GM12873 (cell line): ENCODE measurements around the gene NTM.

Source experiments
- TF ChIP-seq, protein P1 (sequence below): IDR thresholded peaks from 2 replicates; pipeline ENCODE4 v1.5.1; 2012; ENCODE audit warnings: low read depth, mild to moderate bottlenecking, moderate library complexity, low read length, control low read depth; ENCODE audit not compliant: insufficient read depth; ENCODE audit errors: missing control alignments

NTM gene

GRCh38 chr11:132336781-132337535, 966.5 kb downstream of the NTM start:
- TF ChIP-seq, protein P1, sequence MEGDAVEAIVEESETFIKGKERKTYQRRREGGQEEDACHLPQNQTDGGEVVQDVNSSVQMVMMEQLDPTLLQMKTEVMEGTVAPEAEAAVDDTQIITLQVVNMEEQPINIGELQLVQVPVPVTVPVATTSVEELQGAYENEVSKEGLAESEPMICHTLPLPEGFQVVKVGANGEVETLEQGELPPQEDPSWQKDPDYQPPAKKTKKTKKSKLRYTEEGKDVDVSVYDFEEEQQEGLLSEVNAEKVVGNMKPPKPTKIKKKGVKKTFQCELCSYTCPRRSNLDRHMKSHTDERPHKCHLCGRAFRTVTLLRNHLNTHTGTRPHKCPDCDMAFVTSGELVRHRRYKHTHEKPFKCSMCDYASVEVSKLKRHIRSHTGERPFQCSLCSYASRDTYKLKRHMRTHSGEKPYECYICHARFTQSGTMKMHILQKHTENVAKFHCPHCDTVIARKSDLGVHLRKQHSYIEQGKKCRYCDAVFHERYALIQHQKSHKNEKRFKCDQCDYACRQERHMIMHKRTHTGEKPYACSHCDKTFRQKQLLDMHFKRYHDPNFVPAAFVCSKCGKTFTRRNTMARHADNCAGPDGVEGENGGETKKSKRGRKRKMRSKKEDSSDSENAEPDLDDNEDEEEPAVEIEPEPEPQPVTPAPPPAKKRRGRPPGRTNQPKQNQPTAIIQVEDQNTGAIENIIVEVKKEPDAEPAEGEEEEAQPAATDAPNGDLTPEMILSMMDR: no peak

- TF ChIP-seq, protein P1: no peak
Measured at GRCh38 chr11:132337819-132338416, 967.5 kb downstream of the NTM start.

DNA sequence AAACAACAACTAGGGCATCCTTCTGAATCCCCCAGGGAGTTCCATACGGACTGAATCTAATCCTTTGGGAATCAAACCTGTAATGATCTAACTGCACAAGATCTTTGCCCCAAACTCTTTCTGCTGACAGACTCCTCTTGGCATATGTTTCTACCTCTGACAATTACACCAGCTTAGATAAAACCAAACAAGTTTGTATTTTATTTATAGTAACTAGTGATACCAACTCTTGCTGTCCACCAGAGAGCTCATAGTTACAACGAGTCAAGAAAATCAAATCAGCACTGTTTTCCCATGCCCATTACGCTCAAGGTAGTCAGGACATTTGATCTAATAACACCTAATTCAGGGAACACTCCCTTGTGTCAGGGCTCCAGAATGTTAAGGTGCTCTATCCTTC, 972.0 kb downstream of the NTM start:
- TF ChIP-seq, protein P1: no peak

DNA sequence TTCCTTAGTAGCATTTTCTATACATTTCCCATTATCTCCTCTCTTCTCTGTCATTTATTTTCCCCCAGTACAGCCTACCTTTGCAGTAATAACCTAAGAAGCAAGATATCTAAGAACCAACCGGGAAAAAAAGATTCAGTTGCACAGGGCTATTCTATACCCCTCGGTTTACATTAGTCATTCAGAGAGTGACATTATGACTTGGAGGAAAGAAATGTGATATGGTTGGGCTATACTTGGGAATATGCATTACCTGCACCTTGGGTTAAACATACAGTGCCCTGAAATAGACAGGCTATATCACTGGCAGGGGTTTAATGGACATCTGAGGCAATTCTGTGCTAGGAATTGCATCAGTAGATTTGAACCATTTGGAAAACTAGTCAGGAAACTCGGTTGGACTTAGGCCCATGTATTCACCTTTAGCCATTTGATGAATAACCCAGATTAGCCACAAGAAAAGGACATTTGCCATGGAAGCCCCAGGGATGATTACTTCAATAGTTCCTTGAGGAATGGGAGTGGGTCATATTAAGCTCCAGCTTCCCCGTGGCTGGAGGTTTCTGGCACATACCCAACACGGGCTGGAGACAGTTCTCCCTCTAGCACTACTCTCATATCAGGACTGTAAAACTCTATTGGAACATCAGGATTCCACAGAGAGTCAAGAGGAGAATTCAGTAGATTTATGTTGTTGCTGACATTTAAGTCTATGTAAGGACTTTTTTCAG, 973.2 kb downstream of the NTM start:
- TF ChIP-seq, protein P1: no peak

- TF ChIP-seq, protein P1: no peak
Measured at GRCh38 chr11:132346558-132347148, 976.2 kb downstream of the NTM start.

GRCh38 chr11:132347156-132348090, 977.0 kb downstream of the NTM start:
- TF ChIP-seq, protein P1: no peak
